Fibroblast of lung (primary cell): ENCODE data around the gene SPOCK1. TPM values are rescaled to one million over a fixed set of nuclear protein-coding genes. Genes with fewer than 3 reads are reported as not detected.

Experiments used
- DNase-seq, 2 donors: peaks; one replicate each; pipeline versions ENCODE4 v3.0.0 to v3.0.0-alpha.2; 2010; ENCODE audit warnings: low read depth in 2 of 2
- H2AFZ ChIP-seq: 2 replicates; pipeline ENCODE4 v1.5.1; 2012; ENCODE audit warnings: low read length, control low read depth, inconsistent platforms
- H3K27ac ChIP-seq: 2 replicates; pipeline ENCODE4 v1.5.1; 2011; ENCODE audit warnings: low read length, control low read depth; ENCODE audit not compliant: insufficient read depth
- H3K27me3 ChIP-seq: 2 replicates; pipeline ENCODE4 v1.5.1; 2011; ENCODE audit warnings: mild to moderate bottlenecking, low read length; ENCODE audit not compliant: control insufficient read depth, insufficient read depth
- H3K36me3 ChIP-seq: 2 replicates; pipeline ENCODE4 v1.5.1; 2011; ENCODE audit warnings: low read length; ENCODE audit not compliant: control insufficient read depth, insufficient read depth
- H3K4me1 ChIP-seq: 2 replicates; pipeline ENCODE4 v1.5.1; 2011; ENCODE audit warnings: low read length; ENCODE audit not compliant: control insufficient read depth, insufficient read depth; ENCODE audit errors: extremely low read depth
- H3K4me2 ChIP-seq: 2 replicates; pipeline ENCODE4 v1.5.1; 2011; ENCODE audit warnings: low read length, control low read depth; ENCODE audit not compliant: insufficient read depth; ENCODE audit errors: extremely low read depth
- H3K4me3 ChIP-seq, 4 experiments: fragments of 200-600 bp in 1 of 4; sonication (generic) in 1 of 4; replicated peaks in 1 of 4; 2 replicates each; pipeline ENCODE4 v1.5.1; 2011 to 2016; ENCODE audit warnings: low read length in 4 of 4, low read depth in 3 of 4, mild to moderate bottlenecking in 3 of 4, control low read depth in 2 of 4, inconsistent platforms in 1 of 4, mixed read lengths in 1 of 4; ENCODE audit not compliant: insufficient read depth in 1 of 4; ENCODE audit errors: control extremely low read depth in 1 of 4
- H3K79me2 ChIP-seq: 2 replicates; pipeline ENCODE4 v1.5.1; 2012; ENCODE audit warnings: mild to moderate bottlenecking, low read length, inconsistent platforms; ENCODE audit not compliant: control insufficient read depth, insufficient read depth
- H3K9ac ChIP-seq: 2 replicates; pipeline ENCODE4 v1.5.1; 2011; ENCODE audit warnings: mild to moderate bottlenecking, low read length, control low read depth; ENCODE audit not compliant: insufficient read depth
- H3K9me3 ChIP-seq: 2 replicates; pipeline ENCODE4 v1.5.1; 2012; ENCODE audit warnings: low read depth, low read length; ENCODE audit not compliant: control insufficient read depth, insufficient read depth
- H4K20me1 ChIP-seq: 2 replicates; pipeline ENCODE4 v1.5.1; 2011; ENCODE audit warnings: low read length; ENCODE audit not compliant: control insufficient read depth, insufficient read depth; ENCODE audit errors: extremely low read depth
- EZH2 ChIP-seq: IDR thresholded peaks from 2 replicates; pipeline ENCODE4 v1.5.1; 2012; ENCODE audit warnings: low read length, control low read depth, mild to moderate bottlenecking; ENCODE audit errors: missing control alignments
- polyA plus RNA-seq, 2 donors: library from polyadenylated mRNA; depleted of rRNA in 1 of 2; stranded (reverse) in 1 of 2; unstranded in 1 of 2; fragments of >200 nt; gene quantifications; 2 replicates each; pipeline ENCODE4 v1.2.1, GENCODE V29; 2011 to 2012; ENCODE audit warnings: missing spikeins in 1 of 2
- total RNA-seq: library from RNA; depleted of rRNA; stranded (reverse); fragments of >200 nt; gene quantifications from 2 replicates; pipeline ENCODE4 v1.2.1, GENCODE V29; 2014
- TF ChIP-seq, protein P1 (sequence below), 2 donors: IDR thresholded peaks in 1 of 2; conservative IDR thresholded peaks in 1 of 2; 1 replicate in 1 of 2; 2 replicates in 1 of 2; pipeline ENCODE4 v1.5.1; 2011 to 2012; ENCODE audit warnings: low read length in 2 of 2, control low read depth in 1 of 2, inconsistent platforms in 1 of 2, low read depth in 1 of 2, mild to moderate bottlenecking in 1 of 2

Gene SPOCK1
- total and polyA plus RNA-seq, 2 donors (not counting 1 experiment from before 2014, with no cell fraction given): 11.1 to 34.9 TPM

DNA sequence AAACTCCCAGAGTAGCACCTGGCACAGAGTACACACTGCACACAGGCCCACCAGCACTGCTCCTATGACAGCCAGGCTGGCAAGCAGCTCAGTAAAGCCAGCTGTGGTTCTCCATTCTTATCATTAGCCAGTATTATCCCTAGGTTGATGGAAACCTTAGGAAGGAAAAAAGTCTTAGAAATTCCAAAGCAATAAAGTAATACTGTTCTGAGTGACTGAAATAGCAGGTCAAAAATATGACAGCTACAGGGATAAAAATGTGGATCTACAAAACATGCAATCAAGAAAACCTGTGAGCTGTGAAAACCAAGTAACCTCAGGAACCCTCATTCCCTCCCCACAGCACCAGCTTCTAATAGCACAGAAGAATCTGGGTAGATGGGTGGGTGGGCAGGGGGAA, 403.5 kb downstream of the SPOCK1 start:
- Histone ChIP-seq H3K9ac (no peak overlapping the region), H3K27ac (no peak overlapping the region), H4K20me1 (no peaks in the 10 kb centered on the region), H3K9me3 (no peaks in the 10 kb centered on the region), H3K27me3 (no peaks in the 10 kb centered on the region), H3K36me3 (no peaks in the 10 kb centered on the region), H3K4me1 (no peaks in the 10 kb centered on the region), H3K4me3 (no peak overlapping the region), H2AFZ (no peak overlapping the region), H3K4me2 (no peak overlapping the region), H3K79me2 (no peaks in the 10 kb centered on the region)
- DNase-seq: peak in 1 of 2 donors; percentile 47
- TF ChIP-seq, protein P1, sequence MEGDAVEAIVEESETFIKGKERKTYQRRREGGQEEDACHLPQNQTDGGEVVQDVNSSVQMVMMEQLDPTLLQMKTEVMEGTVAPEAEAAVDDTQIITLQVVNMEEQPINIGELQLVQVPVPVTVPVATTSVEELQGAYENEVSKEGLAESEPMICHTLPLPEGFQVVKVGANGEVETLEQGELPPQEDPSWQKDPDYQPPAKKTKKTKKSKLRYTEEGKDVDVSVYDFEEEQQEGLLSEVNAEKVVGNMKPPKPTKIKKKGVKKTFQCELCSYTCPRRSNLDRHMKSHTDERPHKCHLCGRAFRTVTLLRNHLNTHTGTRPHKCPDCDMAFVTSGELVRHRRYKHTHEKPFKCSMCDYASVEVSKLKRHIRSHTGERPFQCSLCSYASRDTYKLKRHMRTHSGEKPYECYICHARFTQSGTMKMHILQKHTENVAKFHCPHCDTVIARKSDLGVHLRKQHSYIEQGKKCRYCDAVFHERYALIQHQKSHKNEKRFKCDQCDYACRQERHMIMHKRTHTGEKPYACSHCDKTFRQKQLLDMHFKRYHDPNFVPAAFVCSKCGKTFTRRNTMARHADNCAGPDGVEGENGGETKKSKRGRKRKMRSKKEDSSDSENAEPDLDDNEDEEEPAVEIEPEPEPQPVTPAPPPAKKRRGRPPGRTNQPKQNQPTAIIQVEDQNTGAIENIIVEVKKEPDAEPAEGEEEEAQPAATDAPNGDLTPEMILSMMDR (conservative IDR thresholded peaks at IDR 0.05 in 1 of 2, IDR thresholded peaks at IDR 0.05 in 1 of 2; ENCODE audit: low read depth in 1 of 2, low read length in 2 of 2): no peak
- no peak for TF ChIP-seq EZH2

DNA sequence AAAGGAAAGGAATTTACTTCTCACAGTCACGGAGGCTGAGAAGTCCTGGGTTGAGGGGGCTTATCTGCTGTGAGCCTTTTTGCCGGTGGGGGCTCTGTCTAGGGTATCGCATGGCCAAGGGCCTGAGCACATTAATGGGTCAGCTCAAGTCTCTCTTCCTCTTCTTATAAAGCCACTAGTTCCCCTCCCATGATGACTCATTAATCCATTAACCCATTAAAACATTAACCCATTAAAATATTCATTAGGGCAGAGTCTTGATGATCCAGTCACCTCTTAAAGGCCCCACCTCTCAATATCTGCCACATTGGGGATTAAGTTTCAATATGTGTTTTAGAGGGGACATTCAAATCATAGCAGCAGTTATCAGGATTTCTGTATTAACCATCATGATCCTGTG, 406.3 kb downstream of the SPOCK1 start:
- Histone ChIP-seq H4K20me1 (no peaks in the 10 kb centered on the region), H3K4me1 (no peaks in the 10 kb centered on the region), H3K9ac (no peak overlapping the region), H3K27ac (no peak overlapping the region), H3K9me3 (no peaks in the 10 kb centered on the region), H2AFZ (no peak overlapping the region), H3K4me3 (no peak overlapping the region), H3K79me2 (no peaks in the 10 kb centered on the region), H3K27me3 (no peaks in the 10 kb centered on the region), H3K4me2 (no peak overlapping the region), H3K36me3 (no peaks in the 10 kb centered on the region)
- no peak for DNase-seq
- no peak for TF ChIP-seq EZH2
- TF ChIP-seq, protein P1 (conservative IDR thresholded peaks at IDR 0.05 in 1 of 2, IDR thresholded peaks at IDR 0.05 in 1 of 2; ENCODE audit: low read depth in 1 of 2, low read length in 2 of 2): no peak

DNA sequence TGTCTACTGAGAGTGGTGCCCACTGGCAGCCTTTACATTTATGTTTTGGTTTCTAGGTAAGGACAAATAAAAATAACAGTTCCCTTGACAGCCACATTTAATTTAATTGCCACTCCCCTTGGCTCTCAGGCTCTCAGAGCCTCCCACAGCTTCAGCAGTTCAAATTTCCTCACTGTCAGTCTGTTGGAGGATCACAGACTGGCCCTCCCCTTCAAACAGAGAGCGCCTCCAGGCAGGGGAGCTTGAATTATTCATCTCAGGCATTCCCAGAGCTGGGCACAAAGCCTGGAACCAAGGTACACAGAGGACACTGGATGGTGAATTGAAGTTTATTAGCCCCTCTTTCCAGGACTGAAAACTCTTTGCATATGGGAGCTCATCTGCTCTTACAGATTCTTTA, 407.7 kb downstream of the SPOCK1 start:
- no peak overlapping the region for H3K9ac ChIP-seq
- no peak overlapping the region for H3K27ac ChIP-seq
- H2AFZ ChIP-seq: no peak overlapping the region
- H3K9me3 ChIP-seq: no peaks in the 10 kb centered on the region
- no peaks in the 10 kb centered on the region for H3K36me3 ChIP-seq
- no peaks in the 10 kb centered on the region for H3K4me1 ChIP-seq
- H3K4me3 ChIP-seq: no peak overlapping the region
- H3K4me2 ChIP-seq: no peak overlapping the region
- no peaks in the 10 kb centered on the region for H3K79me2 ChIP-seq
- DNase-seq: peak in 1 of 2 donors; percentile 55
- TF ChIP-seq, protein P1 (conservative IDR thresholded peaks at IDR 0.05 in 1 of 2, IDR thresholded peaks at IDR 0.05 in 1 of 2; ENCODE audit: low read depth in 1 of 2, low read length in 2 of 2): no peak
- TF ChIP-seq EZH2: no peak
- no peaks in the 10 kb centered on the region for H4K20me1 ChIP-seq
- H3K27me3 ChIP-seq: no peaks in the 10 kb centered on the region
